ENCODE measurements around the gene DGKI. TPM values are rescaled to one million over a fixed set of nuclear protein-coding genes. Genes with fewer than 3 reads are reported as not detected.

Gene DGKI
- total RNA-seq, 6 experiments from 2014 or later, result 1.2 to 2.2 (median 1.6) TPM

DNA sequence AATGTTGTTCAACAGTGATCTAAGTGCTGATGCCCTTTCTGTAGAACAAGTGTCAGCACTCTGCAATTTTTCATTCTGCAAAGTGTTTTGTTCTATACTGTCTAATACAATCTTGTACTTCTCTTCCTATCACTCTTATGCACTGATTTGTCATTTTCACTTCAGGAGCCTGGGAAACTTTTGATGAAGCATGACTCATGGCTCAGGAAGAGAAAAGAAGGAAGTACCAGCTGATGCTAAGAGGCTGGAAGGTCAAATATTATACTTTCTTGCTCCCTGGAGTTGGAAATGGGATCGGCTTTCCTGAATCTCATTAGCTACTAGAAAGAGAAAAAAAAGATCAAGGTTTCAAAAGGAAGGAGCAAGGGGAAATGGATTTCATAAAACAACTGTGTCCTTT lies 45.8 kb downstream of the DGKI start:
- H3K9me3 Mint-ChIP-seq, result no peaks in the 10 kb centered on the region
- 0 out of 2 replicates have a peak, but pooled peaks cover 4% of the 10 kb centered on the region for H3K36me3 Mint-ChIP-seq (ENCODE audit: low read depth)
- DNase-seq, result peak; percentile 30
- no peak overlapping the region for H3K4me3 Mint-ChIP-seq
- TF ChIP-seq, protein P1, sequence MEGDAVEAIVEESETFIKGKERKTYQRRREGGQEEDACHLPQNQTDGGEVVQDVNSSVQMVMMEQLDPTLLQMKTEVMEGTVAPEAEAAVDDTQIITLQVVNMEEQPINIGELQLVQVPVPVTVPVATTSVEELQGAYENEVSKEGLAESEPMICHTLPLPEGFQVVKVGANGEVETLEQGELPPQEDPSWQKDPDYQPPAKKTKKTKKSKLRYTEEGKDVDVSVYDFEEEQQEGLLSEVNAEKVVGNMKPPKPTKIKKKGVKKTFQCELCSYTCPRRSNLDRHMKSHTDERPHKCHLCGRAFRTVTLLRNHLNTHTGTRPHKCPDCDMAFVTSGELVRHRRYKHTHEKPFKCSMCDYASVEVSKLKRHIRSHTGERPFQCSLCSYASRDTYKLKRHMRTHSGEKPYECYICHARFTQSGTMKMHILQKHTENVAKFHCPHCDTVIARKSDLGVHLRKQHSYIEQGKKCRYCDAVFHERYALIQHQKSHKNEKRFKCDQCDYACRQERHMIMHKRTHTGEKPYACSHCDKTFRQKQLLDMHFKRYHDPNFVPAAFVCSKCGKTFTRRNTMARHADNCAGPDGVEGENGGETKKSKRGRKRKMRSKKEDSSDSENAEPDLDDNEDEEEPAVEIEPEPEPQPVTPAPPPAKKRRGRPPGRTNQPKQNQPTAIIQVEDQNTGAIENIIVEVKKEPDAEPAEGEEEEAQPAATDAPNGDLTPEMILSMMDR (IDR thresholded peaks at IDR 0.05), result no peak
- peaks cover 27% of the 10 kb centered on the region for H3K4me1 Mint-ChIP-seq (ENCODE audit: low read depth)
- no peaks in the 10 kb centered on the region for H3K27me3 Mint-ChIP-seq (ENCODE audit: insufficient read depth)
- no peak overlapping the region for H3K27ac Mint-ChIP-seq

DNA sequence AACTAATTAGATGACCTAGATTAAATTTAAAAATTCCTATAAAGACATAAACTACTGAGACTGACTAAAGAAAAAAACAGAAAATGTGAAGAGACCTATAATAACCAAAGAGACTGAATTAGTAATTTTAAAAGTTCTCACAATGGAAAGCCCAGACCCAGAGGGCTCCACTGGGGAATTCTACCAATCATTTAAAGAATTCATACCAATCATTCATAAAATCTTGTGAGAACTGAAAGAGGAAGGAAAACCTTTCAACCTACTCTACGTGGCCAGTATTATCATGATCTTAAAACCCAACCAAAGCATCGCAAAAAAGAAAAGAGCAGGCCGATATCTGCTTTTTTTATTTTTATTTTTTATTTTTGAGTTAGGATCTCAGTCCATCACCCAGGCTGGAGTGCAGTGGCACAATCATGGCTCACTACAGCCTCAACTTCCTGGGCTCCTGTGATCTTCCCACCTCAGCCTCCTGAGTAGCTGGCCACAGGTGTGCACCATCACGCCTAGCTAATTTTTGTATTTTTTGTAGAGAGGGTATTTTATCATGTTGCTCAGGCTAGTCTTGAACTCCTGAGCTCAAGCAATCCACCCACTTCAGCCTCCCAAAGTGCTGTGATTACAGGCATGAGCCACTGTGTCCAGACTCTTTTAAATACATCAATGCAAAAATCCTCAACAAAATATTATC lies 48.6 kb downstream of the DGKI start:
- TF ChIP-seq, protein P1 (IDR thresholded peaks at IDR 0.05), result no peak
- H3K36me3 Mint-ChIP-seq (ENCODE audit: low read depth), result peaks cover 16% of the 10 kb centered on the region; the same call in 1 of the 2 replicates
- peaks cover 19% of the 10 kb centered on the region for H3K4me1 Mint-ChIP-seq (ENCODE audit: low read depth)
- no peak for DNase-seq
- no peaks in the 10 kb centered on the region for H3K27me3 Mint-ChIP-seq (ENCODE audit: insufficient read depth)
- no peak overlapping the region for H3K27ac Mint-ChIP-seq
- no peaks in the 10 kb centered on the region; the same call in 1 of the 2 replicates for H3K9me3 Mint-ChIP-seq
- H3K4me3 Mint-ChIP-seq, result no peak overlapping the region

DNA sequence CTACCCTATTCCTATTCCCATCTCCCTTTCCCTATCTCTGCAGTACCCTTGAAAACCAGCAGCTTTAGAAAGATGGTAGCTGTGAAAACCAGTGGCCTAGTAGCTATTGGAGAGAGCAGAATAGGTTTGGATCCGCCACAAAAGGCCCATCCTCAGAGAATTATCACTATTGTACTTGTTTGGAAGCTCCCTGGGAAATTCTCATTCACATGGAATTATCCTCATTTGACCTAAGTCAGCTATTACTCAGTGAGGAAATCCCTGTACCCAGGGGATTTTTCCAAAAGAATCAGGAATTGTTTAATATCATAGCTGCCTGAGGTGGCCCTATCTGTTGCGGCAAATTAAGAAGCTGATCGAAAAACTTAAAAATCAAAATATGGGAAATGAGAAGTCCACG lies 51.6 kb downstream of the DGKI start:
- Mint-ChIP-seq H3K4me3 (no peak overlapping the region), H3K9me3 (no peaks in the 10 kb centered on the region; the same call in 1 of the 2 replicates), H3K27ac (no peak overlapping the region), H3K27me3 (ENCODE audit: insufficient read depth) (no peaks in the 10 kb centered on the region; the same call in 1 of the 2 replicates), H3K4me1 (ENCODE audit: low read depth) (peaks cover 6% of the 10 kb centered on the region; the same call in 1 of the 2 replicates), H3K36me3 (ENCODE audit: low read depth) (peaks cover 16% of the 10 kb centered on the region; the same call in 1 of the 2 replicates)
- TF ChIP-seq, protein P1 (IDR thresholded peaks at IDR 0.05), result no peak
- no peak for DNase-seq

DNA sequence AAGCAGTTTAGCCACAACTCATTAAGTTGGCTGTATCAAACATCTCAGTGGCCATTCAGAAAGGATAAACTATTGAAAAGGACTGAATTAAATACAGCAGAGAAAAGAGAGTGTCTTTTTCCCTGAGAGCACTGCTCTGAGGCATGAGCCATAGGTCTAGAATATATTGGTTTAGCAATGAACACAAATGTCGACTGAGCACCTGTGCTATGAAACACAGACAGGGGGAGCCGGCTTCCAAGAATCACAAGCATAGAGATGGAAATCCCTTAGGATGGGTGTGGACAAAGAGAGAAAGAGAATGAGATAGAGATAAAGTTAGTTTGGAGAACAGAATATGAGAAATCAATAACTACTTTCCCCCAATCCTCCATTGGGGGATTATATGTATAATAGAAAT lies 54.8 kb downstream of the DGKI start:
- peaks cover 7% of the 10 kb centered on the region for H3K9me3 Mint-ChIP-seq
- H3K36me3 Mint-ChIP-seq (ENCODE audit: low read depth), result peaks cover 18% of the 10 kb centered on the region
- no peak overlapping the region for H3K27ac Mint-ChIP-seq
- no peak overlapping the region for H3K4me3 Mint-ChIP-seq
- peaks cover 6% of the 10 kb centered on the region; the same call in 1 of the 2 replicates for H3K4me1 Mint-ChIP-seq (ENCODE audit: low read depth)
- DNase-seq, result no peak
- H3K27me3 Mint-ChIP-seq (ENCODE audit: insufficient read depth), result no peaks in the 10 kb centered on the region; the same call in 1 of the 2 replicates
- TF ChIP-seq, protein P1 (IDR thresholded peaks at IDR 0.05), result no peak

DNA sequence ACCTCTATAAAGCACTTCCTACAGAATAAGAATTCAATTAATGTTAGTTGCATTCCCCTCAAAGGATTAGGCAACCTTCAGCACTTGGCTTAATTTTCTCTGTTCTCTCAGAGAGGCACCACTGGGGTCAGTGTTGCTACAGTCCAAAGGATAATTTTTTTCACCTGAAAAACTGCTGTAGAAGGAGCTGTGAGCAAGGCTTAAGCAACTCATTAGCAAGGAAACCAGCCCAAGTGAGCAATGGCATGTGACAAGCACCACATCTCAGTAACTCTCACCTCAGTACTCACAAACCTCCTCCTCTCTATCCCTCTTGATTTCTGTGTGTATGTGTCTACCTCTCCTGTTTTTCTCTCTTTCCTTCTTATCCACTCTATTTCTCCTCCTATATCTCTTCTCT lies 55.9 kb downstream of the DGKI start:
- Mint-ChIP-seq H3K27ac (no peak overlapping the region), H3K27me3 (ENCODE audit: insufficient read depth) (no peaks in the 10 kb centered on the region; the same call in 1 of the 2 replicates), H3K36me3 (ENCODE audit: low read depth) (peaks cover 21% of the 10 kb centered on the region), H3K9me3 (peaks cover 7% of the 10 kb centered on the region), H3K4me3 (no peak overlapping the region), H3K4me1 (ENCODE audit: low read depth) (no peaks in the 10 kb centered on the region; the same call in 1 of the 2 replicates)
- TF ChIP-seq, protein P1 (IDR thresholded peaks at IDR 0.05), result no peak
- no peak for DNase-seq

Measured in HFFc6 (cell line).